ENCODE results near the gene PRKG2.

PRKG2 gene

DNA sequence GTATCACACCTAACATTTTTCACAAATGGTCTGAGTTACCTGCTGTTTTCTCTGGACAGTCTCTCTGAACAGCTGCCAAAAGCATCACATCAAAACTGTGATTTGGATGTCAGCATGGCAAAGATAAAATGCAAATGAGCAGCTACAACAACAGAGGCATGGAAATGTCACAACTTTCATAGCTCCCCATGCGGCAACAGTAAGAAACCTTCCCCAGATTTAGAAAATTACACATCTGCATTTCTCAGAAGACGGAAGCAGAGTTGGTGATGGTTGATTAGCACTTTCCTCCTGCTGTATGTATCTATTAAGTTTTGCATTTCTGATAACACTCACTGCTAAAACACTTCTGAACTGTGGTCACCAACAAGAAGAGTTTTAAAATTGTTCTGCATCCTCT, 9.7 kb downstream of the PRKG2 start:
- TF ChIP-seq CTCF (IDR thresholded peaks at IDR 0.05; ENCODE audit: low read depth, low read length, missing control alignments): no peak
- H3K4me3 ChIP-seq (ENCODE audit: low read depth, low read length): no peak overlapping the region
- DNase-seq (ENCODE audit: low read depth): no peak
- in situ Hi-C loops (cut with HindIII; ENCODE audit: low sequenced_read_pairs): no loop called here

- in situ Hi-C loops (cut with HindIII; ENCODE audit: low sequenced_read_pairs): no loop called here
- TF ChIP-seq CTCF (IDR thresholded peaks at IDR 0.05; ENCODE audit: low read depth, low read length, missing control alignments): no peak
- H3K4me3 ChIP-seq (ENCODE audit: low read depth, low read length): no peak overlapping the region
- DNase-seq (ENCODE audit: low read depth): no peak
Measured at GRCh38 chr4:81204571-81204970, 10.5 kb downstream of the PRKG2 start.

- in situ Hi-C loops (cut with HindIII; ENCODE audit: low sequenced_read_pairs): no loop called here
- no peak overlapping the region for H3K4me3 ChIP-seq (ENCODE audit: low read depth, low read length)
- DNase-seq (ENCODE audit: low read depth): no peak
- no peak for TF ChIP-seq CTCF (IDR thresholded peaks at IDR 0.05; ENCODE audit: low read depth, low read length, missing control alignments)
Measured at GRCh38 chr4:81199831-81200230, 15.2 kb downstream of the PRKG2 start.

DNA sequence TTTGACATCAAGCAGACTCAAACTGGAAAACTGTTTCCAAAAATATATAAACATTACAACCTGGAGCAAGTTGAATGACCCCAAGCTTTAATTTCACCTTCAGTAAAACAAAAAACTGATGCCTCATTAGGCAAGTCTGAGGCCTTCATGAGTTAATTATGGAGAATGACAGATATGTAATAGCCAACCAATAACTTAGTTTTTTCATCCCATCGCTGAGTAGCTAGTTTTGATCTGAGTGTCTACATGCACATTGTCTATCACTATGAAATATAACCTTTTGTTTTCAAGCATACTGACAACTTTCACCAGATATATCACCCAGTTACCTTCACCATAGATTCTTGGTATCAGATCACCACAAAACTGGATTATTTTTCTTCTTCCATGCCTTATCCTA, 16.4 kb downstream of the PRKG2 start:
- in situ Hi-C loops (cut with HindIII; ENCODE audit: low sequenced_read_pairs): no loop called here
- no peak overlapping the region for H3K4me3 ChIP-seq (ENCODE audit: low read depth, low read length)
- TF ChIP-seq CTCF (IDR thresholded peaks at IDR 0.05; ENCODE audit: low read depth, low read length, missing control alignments): no peak
- no peak for DNase-seq (ENCODE audit: low read depth)

GRCh38 chr4:81197864-81198524, 17.0 kb downstream of the PRKG2 start:
- no peak for TF ChIP-seq CTCF (IDR thresholded peaks at IDR 0.05; ENCODE audit: low read depth, low read length, missing control alignments)
- no peak overlapping the region for H3K4me3 ChIP-seq (ENCODE audit: low read depth, low read length)
- DNase-seq (ENCODE audit: low read depth): no peak
- in situ Hi-C loops (cut with HindIII; ENCODE audit: low sequenced_read_pairs): no loop called here

DNA sequence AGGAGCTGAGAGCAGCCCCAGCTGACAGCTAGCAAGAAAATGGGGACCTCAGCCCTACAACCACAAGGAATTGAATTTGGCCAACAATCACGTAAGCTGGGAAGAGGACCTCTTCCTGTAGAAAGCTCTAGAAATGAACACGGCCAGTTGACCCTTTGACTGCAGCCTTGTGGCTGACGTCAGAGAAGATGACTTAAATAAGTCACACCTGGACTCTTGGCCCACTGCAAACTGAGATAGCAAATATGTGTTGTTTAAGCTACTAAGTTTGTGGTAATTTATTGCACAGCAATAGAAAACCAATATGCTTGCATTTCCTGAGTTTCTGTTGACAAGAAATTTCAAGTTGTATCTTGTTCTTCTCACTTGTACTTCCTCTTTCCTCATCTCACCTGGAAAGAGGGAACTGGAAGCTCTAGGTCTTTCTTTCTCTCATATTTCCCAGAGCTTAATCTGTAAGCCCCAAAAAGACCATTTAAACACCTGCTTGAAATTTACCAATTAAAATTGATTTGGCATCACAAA, 18.8 kb downstream of the PRKG2 start:
- in situ Hi-C loops (cut with HindIII; ENCODE audit: low sequenced_read_pairs): no loop called here
- DNase-seq (ENCODE audit: low read depth): no peak

More for the DNA sequence above, 18.8 kb downstream of the PRKG2 start:
- H3K4me3 ChIP-seq (ENCODE audit: low read depth, low read length): no peak overlapping the region
- TF ChIP-seq CTCF (IDR thresholded peaks at IDR 0.05; ENCODE audit: low read depth, low read length, missing control alignments): no peak

Data from astrocyte of the cerebellum (primary cell).